GM12878 (cell line): ENCODE measurements around the gene SHCBP1L. TPM values are rescaled to one million over a fixed set of nuclear protein-coding genes. Genes with fewer than 3 reads are reported as not detected.

Experiments used
- ATAC-seq: fragments of 200-7000 bp; cut with Tn5 transposase; 3 replicates; pipeline ENCODE4 v1.9.1; 2020; ENCODE audit warnings: mild to moderate bottlenecking, moderate library complexity
- BruUV-seq: library from RNA; stranded (reverse); fragments of 400-500 nt; replicated peaks from 2 replicates; lab custom pipeline; 2021; lab: Mats Ljungman, UMichigan
- CTCF ChIA-PET: fragments of 300-600 bp; sonication (Branson Sonifier 250); formaldehyde crosslinking; extraction: SDS; loops from one replicate; lab custom pipeline; 2021; ENCODE audit warnings: inconsistent platforms; lab: Yijun Ruan, JAX
- POLR2A ChIA-PET: fragments of 350-600 bp; formaldehyde crosslinking; extraction: SDS; loops from one replicate; lab custom pipeline; 2021; ENCODE audit warnings: inconsistent platforms; lab: Charles Lee
- RAD21 ChIA-PET: fragments of 300-600 bp; sonication (Branson Sonifier 250); formaldehyde crosslinking; loops from one replicate; lab custom pipeline; 2023; ENCODE audit warnings: antibody characterized with exemption; ENCODE audit not compliant: unreplicated experiment; lab: Charles Lee
- SMC1A ChIA-PET: fragments of 300-600 bp; sonication (Branson Sonifier 250); formaldehyde crosslinking; loops from one replicate; lab custom pipeline; 2023; ENCODE audit not compliant: unreplicated experiment, uncharacterized antibody; lab: Charles Lee
- DNase-seq: peaks from one replicate; pipeline ENCODE4 v3.0.0-alpha.2; 2011; ENCODE audit warnings: low read depth, low spot score
- FAIRE-seq: peaks from 3 replicates; lab custom pipeline; 2011; peaks lifted over from hg19 to GRCh38; lab: Jason Lieb, UNC
- H2AFZ ChIP-seq: 2 replicates; pipeline ENCODE4 v1.6.0; 2011; ENCODE audit warnings: low read depth, low read length, control low read depth; ENCODE audit not compliant: control insufficient read depth
- H3K27ac ChIP-seq: 2 replicates; pipeline ENCODE4 v1.5.1; 2011; ENCODE audit warnings: control low read depth; ENCODE audit not compliant: control insufficient read depth, insufficient read depth
- H3K27me3 ChIP-seq, 2 experiments: replicated peaks in 1 of 2; 2 replicates each; pipeline versions ENCODE4 v1.6.0 to v1.6.1; 2011; ENCODE audit warnings: low read length in 1 of 2; ENCODE audit not compliant: control insufficient read depth in 2 of 2, insufficient read depth in 2 of 2
- H3K36me3 ChIP-seq, 2 experiments: 2 replicates each; pipeline ENCODE4 v1.5.1; 2011; ENCODE audit warnings: low read length in 1 of 2; ENCODE audit not compliant: control insufficient read depth in 2 of 2, insufficient read depth in 2 of 2
- H3K4me1 ChIP-seq: 2 replicates; pipeline ENCODE4 v1.6.1; 2011; ENCODE audit warnings: mild to moderate bottlenecking, low read length, moderate library complexity, mixed read lengths; ENCODE audit not compliant: control insufficient read depth, insufficient read depth
- H3K4me2 ChIP-seq: 2 replicates; pipeline ENCODE4 v1.6.0; 2011; ENCODE audit warnings: control low read depth; ENCODE audit not compliant: control insufficient read depth, insufficient read depth
- H3K4me3 ChIP-seq: fragments of 200-600 bp; sonication (generic); 2 replicates; pipeline ENCODE4 v1.5.1; 2016
- H3K79me2 ChIP-seq: 2 replicates; pipeline ENCODE4 v1.6.0; 2011; ENCODE audit warnings: low read length; ENCODE audit not compliant: control insufficient read depth, insufficient read depth
- H3K9ac ChIP-seq: 2 replicates; pipeline ENCODE4 v1.8.0; 2011; ENCODE audit warnings: low read length, control low read depth, mixed read lengths; ENCODE audit not compliant: control insufficient read depth, insufficient read depth
- H3K9me3 ChIP-seq: replicated peaks from 3 replicates; pipeline ENCODE4 v1.5.1; 2011; ENCODE audit warnings: mild to moderate bottlenecking, low read length; ENCODE audit not compliant: control insufficient read depth, insufficient read depth
- H4K20me1 ChIP-seq: 2 replicates; pipeline ENCODE4 v1.6.0; 2011; ENCODE audit not compliant: control insufficient read depth, insufficient read depth
- BCL11A ChIP-seq: IDR thresholded peaks from 2 replicates; pipeline ENCODE4 v1.6.1; 2011; ENCODE audit warnings: low read depth, low read length
- CREB1 ChIP-seq: IDR thresholded peaks from 2 replicates; pipeline ENCODE4 v1.6.1; 2012; ENCODE audit warnings: low read depth, mild to moderate bottlenecking, inconsistent platforms
- E4F1 ChIP-seq: fragments of 450-650 bp; IDR thresholded peaks from 2 replicates; pipeline ENCODE4 v1.6.1; 2018; ENCODE audit warnings: borderline replicate concordance, mild to moderate bottlenecking; ENCODE audit not compliant: partially characterized antibody
- ELK1 ChIP-seq: IDR thresholded peaks from 2 replicates; pipeline ENCODE4 v1.6.1; 2012; ENCODE audit warnings: low read depth, low read length, improper control_type of control experiment
- HDAC6 ChIP-seq: fragments of 200-600 bp; sonication (generic); IDR thresholded peaks from one replicate; pipeline ENCODE4 v1.8.0; 2017; ENCODE audit warnings: antibody characterized with exemption; ENCODE audit not compliant: unreplicated experiment
- LARP7 ChIP-seq: fragments of 450-650 bp; IDR thresholded peaks from 2 replicates; pipeline ENCODE4 v1.6.1; 2017; ENCODE audit warnings: mild to moderate bottlenecking
- NFIC ChIP-seq: IDR thresholded peaks from 2 replicates; pipeline ENCODE4 v1.6.1; 2012; ENCODE audit warnings: low read depth, mild to moderate bottlenecking, inconsistent platforms, low read length, moderate library complexity
- RUNX3 ChIP-seq: IDR thresholded peaks from 2 replicates; pipeline ENCODE4 v1.6.1; 2012; ENCODE audit warnings: low read length, inconsistent platforms
- WGBS: methylation state at CpG from one replicate; pipeline ENCODE4 v1.1.6; 2016; ENCODE audit warnings: low lambda C conversion rate; ENCODE audit not compliant: insufficient replicate concordance, insufficient coverage; ENCODE audit errors: missing lambda C conversion rate; 5-methylcytosine and 5-hydroxymethylcytosine counted together
- in situ Hi-C: fragments of 300-500 bp; cut with MboI; formaldehyde crosslinking; loops from 9 replicates; pipeline ENCODE4 v1.14.3; 2018; ENCODE audit warnings: mixed read lengths
- intact Hi-C: fragments of 100-400 bp; cut with micrococcal nuclease; formaldehyde crosslinking; loops from one replicate; pipeline ENCODE4 v1.14.2; 2022; ENCODE audit not compliant: unreplicated experiment
- polyA plus RNA-seq, 11 experiments: library from polyadenylated mRNA; depleted of rRNA in 4 of 11; unstranded in 6 of 11; stranded (reverse) in 5 of 11; fragments of >200 nt; fragmentation: Nextera tagmentation in 4 of 11; fragmentation: Illumina TruSeq in 1 of 11; extraction: Ambion mirVana in 4 of 11; extraction: Trizol in 1 of 11; gene quantifications; 1 replicate in 1 of 11; 2 replicates in 10 of 11; pipeline versions ENCODE4 v1.2.1 to v1.2.3, GENCODE V29; 2011 to 2016; ENCODE audit warnings: inconsistent platforms in 2 of 11, missing spikeins in 2 of 11, low read depth in 1 of 11
- total RNA-seq, 4 experiments: library from RNA; depleted of rRNA in 3 of 4; stranded (reverse); fragments of >200 nt in 3 of 4; fragmentation: Illumina TruSeq in 1 of 4; extraction: Trizol in 1 of 4; gene quantifications; 2 replicates each; pipeline versions ENCODE4 v1.2.1 to v1.2.3, GENCODE V29; 2013 to 2021

Gene SHCBP1L
- total and polyA plus RNA-seq, 10 of the 15 experiments (the other 5 are each of a cell fraction or from before 2014, with no cell fraction given) = not detected

GRCh38 chr1:182913401-182913800, 39.6 kb downstream of the SHCBP1L start:
- Histone ChIP-seq H3K9me3 (no peaks in the 10 kb centered on the region), H3K36me3 (no peaks in the 10 kb centered on the region), H3K4me3 (no peak overlapping the region), H3K4me2 (no peak overlapping the region), H3K9ac (no peak overlapping the region), H3K79me2 (no peaks in the 10 kb centered on the region)
- POLR2A ChIA-PET = no interaction called here
- FAIRE-seq = no peak
- no peak for DNase-seq
- in situ Hi-C loops = no loop called here
- ATAC-seq = no peak
- TF ChIP-seq NFIC (no peak), E4F1 (no peak), ELK1 (no peak), BCL11A (no peak), LARP7 (no peak), CREB1 (no peak), HDAC6 (no peak), RUNX3 (no peak)
- TF ChIP-seq, all 136 proteins: peak for 0
- intact Hi-C loops = no loop called here
- no TSS peak for BruUV-seq
- ChIA-PET SMC1A (no interaction called here), CTCF (interaction anchor here (0.7 kb wide), 1 partner anchor 1274 kb away, joined by 3 read pairs; no protein-coding TSS in a partner anchor), RAD21 (no interaction called here)
- Histone ChIP-seq H3K4me1 (no peaks in the 10 kb centered on the region), H4K20me1 (no peaks in the 10 kb centered on the region), H2AFZ (no peak overlapping the region), H3K27ac (no peak overlapping the region), H3K27me3 (no peaks in the 10 kb centered on the region)
- WGBS = 61% methylated on average over 3 of the region's 3 CpGs
